CD4-positive, alpha-beta T cell treated with Interleukin-4 for 4 hours (primary cell): Measurements from ENCODE around the gene LRRC8D.

Source experiments
- DNase-seq: peaks from one replicate; pipeline ENCODE4 v3.0.0-alpha.2; 2020

LRRC8D gene

DNA sequence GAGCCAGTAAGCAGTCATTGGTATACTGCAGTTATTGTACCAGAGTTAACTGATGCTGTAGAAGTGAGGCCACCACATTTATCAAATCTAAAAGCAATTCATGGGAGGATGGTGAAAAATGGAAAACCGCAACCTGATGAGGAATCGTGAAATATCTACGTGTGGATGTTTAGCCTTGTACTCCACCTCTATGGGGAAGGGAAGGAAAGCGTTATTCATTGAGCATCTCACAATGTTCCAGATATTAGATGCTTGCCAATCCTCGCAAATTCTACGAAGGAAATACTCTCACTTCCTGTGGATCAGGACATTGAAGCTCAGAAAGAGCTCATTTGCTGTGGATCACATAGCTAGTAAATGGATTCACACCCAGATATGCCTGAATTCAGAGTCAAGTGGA, 77.3 kb downstream of the LRRC8D start:
- no peak for DNase-seq

DNA sequence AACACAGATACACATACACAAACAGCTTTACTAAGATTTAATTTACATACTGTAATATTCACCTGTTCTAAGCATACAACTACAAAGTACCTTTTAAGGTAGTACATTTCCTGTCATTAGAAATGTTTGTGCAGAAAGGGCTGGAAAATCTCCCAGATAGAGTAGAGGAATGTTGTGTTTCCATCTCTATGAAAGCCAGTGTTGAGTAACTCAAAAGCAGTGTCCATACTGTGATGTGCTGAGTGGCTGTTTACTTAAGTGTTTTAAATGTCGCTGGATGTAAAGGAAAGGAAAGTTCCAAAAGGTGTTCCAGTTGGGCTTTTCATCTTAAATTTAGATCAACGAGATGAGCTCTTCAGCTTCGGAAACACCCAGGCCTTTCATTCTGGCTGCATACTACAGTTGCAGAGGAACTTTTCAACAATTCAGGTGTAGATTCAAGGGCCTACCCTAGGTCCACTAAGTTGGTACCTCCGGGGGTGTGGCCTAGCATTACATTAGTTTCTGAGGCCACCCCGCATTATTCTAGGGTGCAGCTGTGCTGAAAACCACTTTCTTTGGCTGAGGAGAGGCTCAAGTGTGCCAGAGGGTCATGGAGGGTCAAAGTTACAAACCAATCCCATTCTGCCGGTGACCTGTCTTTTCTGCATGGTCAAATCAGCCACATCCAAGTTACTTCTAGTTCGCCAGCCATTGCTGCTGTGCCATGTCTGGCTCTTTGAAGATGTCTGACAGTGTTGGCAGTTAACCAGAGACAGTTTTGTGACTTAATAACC, 78.1 kb downstream of the LRRC8D start:
- no peak for DNase-seq

DNA sequence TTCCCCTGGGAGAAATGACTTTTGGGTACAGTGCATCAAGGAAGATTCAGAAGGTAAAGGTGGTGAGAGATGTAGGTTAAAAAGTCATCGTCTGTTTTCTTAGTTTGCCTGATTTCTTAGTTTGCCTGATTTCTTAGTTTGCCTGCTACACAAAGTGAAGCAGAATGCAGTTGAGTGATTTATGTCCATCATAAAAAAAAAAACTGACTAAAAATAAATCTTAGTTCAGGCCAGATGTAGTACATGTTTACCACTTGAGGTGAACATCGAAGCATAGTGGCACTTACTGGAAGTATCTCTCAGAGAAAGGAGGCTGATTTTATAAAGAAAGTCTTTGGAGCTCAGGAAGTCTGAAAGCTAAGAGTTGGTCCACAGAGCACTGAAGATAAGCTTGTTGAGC, 79.5 kb downstream of the LRRC8D start:
- no peak for DNase-seq

DNA sequence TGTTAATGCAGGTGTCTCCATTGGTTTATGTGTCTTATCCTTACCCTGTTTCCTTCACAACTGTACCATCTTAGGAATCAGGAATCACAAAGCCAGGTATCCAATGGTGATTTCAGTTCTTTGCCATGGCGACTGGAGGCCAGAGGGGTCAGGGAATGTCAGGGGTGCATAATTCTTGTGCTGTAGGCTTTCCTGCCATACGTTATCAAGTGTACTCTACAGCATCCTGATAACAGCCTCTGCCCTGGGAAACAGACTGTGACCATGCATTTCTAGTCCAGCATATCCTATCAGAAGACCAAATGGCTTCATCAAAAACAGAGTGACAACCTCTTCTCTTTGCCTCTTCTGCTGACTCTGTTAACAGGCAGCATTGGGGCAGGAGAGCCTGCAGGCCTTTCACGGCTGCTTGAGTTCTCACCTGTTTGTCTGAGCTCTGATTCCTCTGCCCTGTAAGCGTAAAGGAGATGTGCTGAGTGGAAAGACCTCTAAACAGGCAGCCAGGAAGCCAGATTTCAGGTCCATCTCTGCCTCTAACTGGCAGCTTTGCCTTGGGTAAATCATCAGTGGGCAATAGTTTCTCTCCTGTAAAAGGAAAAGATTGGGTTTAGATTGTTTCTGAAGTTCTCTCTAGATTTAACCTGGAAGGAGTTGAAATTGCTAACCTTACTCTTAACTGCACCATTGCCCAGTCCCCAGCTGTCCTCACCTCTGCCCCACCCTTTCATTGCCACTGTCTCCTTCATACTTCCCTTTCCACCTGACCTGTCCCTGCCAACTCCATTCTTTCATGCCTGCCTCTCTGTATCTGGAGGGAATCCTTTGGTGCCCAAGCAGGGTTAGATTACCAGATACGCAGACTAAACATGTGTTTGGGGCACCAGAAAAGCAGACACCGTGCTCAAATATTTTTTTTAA, 80.2 kb downstream of the LRRC8D start:
- DNase-seq, result no peak

DNA sequence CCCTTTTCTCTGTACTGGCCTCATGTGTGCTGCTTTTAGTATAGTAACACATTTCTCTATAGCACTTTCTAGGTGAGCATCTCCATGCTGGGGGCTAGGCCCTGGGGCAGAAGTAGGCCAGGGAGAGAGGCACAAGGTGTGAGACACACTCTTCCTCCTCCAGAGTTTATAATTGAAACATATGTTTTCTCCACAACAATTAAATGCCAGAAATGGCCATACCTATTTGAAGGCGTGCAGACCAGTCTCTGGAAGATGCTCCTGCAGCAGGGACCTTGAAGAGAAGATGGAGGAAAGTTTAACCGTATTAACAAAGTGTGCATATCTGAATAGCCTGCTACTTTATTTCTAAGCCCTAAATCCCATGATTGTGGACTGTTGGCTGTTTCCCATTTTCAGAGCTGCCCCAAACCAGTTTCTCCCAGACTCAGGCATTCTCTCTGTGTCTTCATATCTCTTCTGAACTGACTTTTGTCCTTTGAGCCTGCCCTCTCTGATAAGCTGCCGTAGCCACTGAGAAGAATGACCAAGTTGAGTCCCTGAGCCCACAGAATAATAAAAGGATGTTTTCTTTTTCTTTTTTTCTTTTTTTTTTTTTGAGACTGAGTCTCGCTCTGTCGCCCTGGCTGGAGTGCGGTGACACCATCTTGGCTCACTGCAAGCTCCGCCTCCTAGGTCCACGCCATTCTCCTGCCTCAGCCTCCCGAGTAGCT, 81.3 kb downstream of the LRRC8D start:
- DNase-seq, result no peak

DNA sequence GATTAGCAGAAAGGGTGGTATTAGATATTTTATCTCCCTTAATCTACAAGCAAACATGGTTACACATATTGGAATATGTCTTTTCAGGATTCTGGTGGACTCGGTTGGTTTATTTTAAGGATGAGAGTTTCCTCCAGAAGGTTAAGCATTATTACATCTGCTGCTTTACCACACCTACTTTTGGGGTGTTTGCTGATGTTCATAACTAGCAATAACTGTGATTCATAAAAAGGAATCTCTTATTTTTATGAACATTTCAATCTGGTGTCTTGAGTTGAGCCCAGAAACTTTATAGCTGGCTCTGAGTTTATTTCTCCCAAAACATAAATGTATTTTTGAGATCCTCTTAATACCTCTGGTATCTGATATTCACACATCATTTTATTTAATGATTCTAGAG, 82.7 kb downstream of the LRRC8D start:
- no peak for DNase-seq

DNA sequence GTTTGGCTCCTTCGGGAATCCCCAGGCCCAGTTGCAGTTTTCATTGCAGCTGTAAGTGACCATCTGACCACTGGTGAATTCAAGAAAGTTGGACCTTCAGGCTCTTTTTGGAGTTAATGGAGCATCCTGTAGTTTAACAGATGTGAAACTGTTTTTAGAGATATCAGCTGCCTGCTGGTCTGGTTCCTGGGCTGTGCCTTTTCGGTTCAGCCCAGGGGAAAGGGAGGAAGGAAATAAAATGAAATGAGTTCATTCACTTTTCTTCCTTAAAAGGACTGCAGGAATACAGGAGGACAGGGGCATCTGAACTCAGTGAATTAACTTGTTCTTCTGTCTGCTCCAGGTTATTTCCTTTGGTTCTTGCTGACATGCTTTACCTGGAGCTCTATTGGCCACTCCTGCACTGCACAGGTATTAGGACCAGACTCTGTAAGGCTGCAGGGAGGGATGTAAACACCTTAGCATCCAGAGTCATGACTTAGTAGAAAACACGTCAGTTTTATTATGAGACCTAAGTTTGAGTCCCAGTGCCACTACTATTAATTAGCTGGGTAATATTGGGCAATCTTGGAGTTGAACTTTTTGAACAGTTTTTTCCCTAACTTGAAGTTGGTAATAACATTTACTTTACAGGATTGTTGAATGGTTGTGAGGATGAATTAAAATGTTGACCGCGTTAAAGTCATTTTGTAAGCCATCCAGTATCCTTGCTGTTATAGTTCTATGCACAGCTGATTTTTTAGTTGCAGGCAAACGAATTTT, 83.6 kb downstream of the LRRC8D start:
- DNase-seq, result no peak

DNA sequence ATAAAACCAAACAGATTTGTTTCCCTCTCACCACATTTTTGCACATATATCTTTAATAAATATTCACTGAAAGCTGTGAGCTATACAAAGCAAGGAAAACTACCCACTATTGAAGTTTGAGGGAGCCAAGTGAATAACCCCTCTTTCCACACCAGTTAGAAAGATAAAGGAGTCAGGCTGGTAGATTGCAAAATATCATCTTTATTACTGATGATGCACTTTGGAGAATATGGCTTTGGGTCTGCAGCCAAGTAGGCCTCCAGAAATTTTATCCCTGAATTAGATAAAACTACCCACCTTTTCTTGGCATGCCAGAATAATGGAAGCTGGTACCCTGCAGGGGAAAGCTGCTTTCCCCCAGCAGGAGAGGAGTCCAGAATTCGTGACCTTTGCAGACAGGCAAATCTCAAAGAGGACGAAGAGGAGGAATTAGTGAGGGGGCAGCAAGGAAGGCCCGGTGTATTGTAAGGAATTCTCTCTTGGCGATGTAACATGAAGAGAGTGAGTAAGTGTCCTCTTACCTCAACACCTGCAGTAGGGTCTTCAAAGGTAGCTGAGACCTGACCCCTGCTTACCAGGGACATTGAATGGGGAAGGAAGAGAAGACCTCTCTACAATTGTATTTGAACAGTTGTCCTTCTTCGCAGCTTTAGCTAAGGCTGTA, 84.7 kb downstream of the LRRC8D start:
- no peak for DNase-seq

DNA sequence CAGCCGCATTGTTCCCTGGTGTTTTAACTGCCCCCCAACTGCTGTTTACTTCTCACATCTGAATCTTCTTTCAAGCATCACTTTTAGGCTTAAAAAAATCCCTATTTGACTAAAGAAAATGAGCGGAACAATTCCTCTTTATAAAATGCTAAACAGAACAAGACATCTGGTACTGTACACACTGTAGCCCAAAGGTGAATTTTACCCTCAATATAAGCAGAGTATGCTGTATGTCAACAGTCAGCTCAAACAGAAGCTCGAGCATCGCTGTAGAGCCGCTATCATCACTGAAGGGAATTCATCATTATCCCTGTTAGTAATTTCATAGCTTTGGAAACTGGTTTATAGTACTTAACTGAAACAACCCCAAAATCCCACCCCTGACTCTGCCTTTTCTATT, 85.3 kb downstream of the LRRC8D start:
- DNase-seq, result no peak

DNA sequence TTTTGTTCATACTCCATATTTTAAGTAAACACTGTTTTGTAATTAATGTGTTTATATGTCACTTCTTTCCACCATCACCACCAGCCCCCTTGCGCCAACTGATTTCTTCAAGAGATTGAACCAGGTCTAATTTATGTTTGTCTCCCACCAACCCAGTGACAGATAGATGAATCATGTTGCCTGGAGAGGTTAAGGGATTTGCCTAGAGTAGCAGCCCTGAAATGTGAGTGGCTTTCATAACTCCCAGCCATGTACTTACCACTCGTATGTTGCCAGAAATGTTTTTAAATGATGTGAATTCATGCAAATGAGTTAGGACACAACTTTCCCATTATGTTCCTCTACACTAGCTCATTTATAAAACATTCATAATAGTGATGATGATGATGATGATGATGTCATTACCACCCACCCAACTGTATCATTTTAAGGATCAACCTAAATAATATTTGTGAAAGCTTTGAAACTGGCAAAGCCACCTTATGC, 86.9 kb downstream of the LRRC8D start:
- DNase-seq, result no peak

DNA sequence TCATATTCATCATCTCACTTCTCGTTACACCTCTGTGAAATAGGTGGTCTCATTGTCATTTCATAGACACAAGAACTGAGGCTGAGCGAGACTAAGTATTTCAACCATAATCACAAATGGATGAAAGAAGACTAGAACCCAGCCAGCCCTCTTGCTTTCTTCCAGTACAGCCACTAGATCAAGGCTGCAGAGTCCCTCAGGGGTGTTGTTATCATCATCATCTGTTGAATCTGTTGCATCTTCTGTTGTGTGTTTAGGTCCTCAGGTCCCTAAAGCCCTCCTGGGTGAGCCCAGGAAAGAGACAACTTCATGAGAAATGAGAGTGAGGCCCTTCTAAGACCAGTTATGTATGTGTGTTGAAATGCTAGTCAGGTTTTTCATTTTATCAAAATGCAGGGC, 87.4 kb downstream of the LRRC8D start:
- DNase-seq, result no peak

DNA sequence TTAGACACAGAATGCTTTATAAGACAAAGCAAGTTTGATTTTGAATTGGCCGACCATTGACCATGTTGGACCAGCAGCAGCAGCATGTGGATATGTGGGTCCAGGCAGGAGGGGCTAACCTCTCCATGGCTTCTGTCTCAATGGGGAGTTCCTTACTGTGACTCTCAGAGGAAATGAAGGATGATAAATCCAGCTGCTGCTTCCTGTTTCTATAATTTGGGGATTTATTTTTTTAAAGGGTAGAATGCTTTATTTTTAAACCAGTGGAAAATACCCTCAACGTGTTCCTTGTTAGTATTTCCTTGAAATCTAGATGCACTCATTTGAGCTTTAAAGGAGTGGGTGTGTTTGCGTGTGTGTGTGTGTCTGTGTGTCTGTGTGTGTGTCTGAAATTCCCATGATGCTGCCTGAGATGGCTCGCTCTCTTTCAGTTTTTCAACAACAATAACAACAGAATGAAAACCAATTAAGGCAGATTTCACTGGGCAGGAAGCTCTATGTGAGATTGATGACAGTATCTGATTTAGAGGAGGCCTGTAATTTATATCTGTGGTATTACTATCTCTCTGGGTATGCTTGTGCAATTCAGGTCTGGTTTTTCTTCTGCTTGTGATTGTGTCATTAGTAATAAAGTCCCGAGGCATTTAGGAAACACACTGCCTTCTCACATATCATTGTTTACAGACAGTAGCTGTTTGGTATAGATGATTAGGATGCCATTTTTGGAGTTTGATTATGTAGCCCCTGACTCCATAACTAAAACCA, 88.0 kb downstream of the LRRC8D start:
- no peak for DNase-seq

DNA sequence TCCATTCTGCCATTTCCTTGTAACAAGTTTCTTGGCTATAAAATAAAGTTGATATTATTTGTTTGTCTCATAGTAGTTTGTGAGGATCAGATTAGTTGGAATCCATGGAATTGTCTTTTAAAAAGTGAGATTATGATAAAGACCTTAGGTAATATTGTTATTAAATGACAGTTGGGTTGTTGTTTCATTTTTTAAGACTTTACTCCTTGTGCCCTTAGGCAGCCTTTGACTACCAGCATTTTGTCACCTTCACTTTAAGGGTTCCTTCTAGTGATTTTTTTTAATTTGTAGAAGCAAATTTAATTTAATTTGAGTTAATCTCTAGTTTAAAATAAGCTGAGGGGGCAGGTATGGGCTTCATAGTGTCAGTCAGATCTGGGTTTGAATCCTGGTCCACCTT, 89.4 kb downstream of the LRRC8D start:
- no peak for DNase-seq

DNA sequence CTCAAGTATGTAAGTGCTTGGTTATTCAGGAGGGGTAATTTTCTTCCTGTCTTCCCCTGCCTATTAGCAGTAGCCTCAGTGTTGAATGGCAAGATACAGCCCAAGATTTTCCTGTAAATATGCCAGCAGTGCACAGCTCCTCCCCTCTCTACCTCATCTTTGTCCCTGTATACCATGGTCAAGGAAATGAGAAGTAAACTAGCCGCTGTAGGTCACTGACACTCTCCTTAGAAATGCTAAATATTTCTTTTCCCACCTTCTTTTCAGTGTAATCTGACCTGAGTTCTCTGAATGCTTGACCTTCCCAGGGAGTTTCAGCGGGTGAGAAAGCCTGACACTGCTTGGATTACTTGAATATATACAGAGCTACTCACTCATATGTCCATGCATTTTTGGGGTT, 89.9 kb downstream of the LRRC8D start:
- DNase-seq, result no peak

DNA sequence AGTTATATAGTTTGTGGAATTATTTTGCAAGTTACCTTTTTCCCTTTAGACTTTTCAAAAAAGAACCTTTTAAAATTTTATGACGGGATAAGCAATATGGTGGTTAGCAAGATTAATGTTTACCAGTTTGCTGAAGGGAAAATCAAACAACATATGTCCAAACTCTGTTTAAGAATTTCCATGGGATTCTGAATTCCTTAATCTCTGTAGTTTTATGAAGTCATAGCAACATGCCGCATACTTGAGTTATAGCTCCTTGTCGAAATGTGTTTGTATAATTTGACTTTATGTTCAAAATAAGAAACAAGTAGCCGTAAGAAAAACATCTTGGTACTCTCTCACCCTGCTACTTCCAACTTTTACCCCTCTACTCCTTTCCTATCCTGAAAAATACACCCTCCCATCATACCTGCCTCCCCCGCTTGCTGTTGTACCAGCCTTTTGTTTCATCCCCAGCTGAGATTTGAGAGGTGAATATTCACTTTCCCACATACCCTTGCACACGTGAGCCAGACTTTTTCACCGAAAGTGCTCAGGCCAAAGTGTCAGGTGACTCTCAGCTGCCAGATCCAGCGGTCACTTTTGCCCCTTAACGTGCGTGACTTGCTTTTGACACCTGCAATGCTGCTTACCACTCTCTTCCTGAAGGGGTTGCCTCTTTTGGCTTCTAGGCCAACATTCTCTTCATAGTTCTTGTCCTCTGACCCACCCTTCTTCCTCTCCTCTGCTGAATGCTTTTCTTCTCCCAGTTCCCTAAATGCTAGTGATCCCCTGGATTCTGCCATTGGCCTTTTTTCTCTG, 90.6 kb downstream of the LRRC8D start:
- no peak for DNase-seq

DNA sequence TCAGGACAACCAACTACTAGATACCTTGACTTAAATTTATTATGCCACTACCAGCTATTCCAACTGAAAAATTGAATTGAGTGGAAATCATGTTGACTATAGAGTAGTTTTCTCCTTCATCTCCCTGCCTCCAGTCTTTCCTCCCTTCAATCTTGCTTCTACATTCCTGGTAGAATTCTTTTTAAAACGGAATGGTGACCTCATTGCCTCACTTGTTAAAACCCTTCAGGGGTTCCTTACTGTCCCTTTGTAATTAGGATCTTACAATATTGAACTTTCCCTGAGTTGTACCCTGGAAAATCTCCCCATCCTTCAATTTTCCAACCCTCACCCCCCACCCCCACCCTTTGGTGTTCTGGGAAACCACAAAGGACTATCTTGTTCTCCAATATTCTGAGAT, 91.2 kb downstream of the LRRC8D start:
- no peak for DNase-seq

DNA sequence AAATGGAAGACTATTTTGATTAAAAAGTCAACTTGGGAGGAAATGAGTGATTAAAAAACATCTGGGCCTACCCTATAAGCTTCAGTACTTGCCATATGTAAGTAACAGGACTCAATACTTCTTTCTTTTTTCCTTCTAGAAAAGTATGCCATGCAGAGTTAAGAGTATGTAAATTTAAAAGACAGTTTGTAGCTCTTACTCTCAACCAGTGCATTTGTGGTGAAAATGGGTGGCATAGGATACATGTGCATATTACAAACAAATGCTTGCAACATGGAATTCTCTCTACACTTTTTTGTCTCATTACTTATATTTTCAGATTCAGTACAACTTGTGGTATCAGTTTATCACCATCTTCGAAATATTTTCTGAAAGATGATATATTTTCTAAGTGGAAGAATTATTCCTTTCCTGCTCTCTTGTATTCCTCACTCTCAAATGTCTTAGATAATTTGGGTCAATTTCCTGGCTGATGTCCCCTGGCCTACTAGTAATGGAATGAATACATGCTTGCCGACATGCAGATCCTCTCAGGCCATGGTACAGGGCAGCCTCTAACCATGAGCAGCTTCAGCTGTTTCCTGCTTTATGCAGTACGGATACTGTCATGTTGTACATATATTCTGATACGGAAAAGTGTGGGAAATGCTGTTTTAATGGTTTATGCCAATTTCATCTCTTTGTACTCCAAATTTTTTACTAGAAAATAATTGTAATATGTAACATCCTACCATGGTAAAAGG, 92.7 kb downstream of the LRRC8D start:
- no peak for DNase-seq

DNA sequence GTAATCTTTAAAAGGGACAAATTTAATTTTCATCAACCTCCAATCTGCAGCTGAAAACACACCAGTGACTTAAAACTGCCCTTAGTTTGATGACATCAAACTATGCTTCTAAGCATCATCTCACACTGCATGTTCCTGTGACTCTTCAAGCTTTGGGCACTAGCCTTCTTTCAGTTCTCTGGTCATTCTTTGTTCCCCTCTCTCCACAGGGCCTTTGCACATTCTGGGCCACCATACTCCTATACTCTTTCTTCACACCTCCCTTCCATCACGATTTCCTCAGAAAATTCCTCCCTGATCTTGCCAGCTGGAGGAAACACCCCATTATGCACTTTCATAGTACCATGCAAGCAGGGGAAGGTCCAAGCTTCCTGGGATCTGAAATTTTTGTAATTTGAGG, 96.5 kb downstream of the LRRC8D start:
- DNase-seq, result no peak

DNA sequence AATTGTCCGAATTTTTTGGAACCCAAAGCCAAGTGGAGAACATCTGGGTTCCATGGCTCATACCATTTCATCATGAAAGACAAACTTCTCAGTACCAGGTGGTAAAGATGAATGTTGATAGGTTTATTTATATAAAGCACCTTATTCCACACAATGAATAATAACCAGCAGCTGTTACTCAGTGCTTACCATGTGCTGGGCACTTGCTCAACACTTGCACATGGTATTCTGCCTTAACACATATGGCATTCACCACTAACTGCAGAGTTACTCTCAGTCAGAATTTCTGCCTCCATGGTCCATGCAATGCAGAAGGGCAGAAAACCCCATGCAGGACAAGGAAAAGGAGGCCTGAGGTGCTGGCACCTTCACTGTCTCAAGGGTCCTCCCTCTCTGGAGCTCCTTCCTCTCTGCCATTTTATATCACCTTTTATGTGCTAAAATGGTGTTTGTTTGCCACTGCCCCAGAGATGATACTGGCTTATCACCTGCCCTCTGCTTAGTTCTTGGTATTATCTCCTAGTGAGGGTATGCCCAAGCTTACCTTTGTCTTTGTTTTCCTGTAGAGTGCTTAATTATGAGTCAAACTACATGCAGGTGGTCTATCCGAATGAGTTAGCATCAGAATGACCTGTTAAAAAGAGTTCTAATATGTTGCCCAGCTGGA, 97.4 kb downstream of the LRRC8D start:
- no peak for DNase-seq
